ENCODE measurements around the gene SHC1.
"Not testable (repeated sequence)": the region's sequence is repeated elsewhere in the genome, so short reads cannot be mapped to it uniquely, and the experiment has no call there.

Gene SHC1

GRCh38 chr1:154995301-154995983 is 24.9 kb upstream of the SHC1 start:
- DNase-seq (ENCODE audit: low spot score), result not testable (repeated sequence)

GRCh38 chr1:154994591-154994990 is 24.0 kb upstream of the SHC1 start:
- DNase-seq (ENCODE audit: low spot score), result no peak

- no peak for DNase-seq (ENCODE audit: low spot score)
Measured at GRCh38 chr1:154994269-154994587, 23.7 kb upstream of the SHC1 start.

- no peak for DNase-seq (ENCODE audit: low spot score)
Measured at GRCh38 chr1:154993572-154994268, 23.2 kb upstream of the SHC1 start, which contains the start of gene LENEP. TSS of gene LENEP (plus strand) at chr1:154993586. CDS start at chr1:154993608, 22 bp downstream.

- DNase-seq (ENCODE audit: low spot score), result no peak
Measured at GRCh38 chr1:154992721-154993571, 22.4 kb upstream of the SHC1 start.

- DNase-seq (ENCODE audit: low spot score), result no peak
Measured at GRCh38 chr1:154990276-154990675, 19.7 kb upstream of the SHC1 start.

GRCh38 chr1:154989195-154989860 is 18.8 kb upstream of the SHC1 start:
- DNase-seq (ENCODE audit: low spot score), result no peak

GRCh38 chr1:154988058-154988954 is 17.8 kb upstream of the SHC1 start:
- DNase-seq (ENCODE audit: low spot score), result no peak

- no peak for DNase-seq (ENCODE audit: low spot score)
Measured at GRCh38 chr1:154987326-154987725, 16.8 kb upstream of the SHC1 start.

GRCh38 chr1:154986736-154987135 is 16.2 kb upstream of the SHC1 start:
- not testable (repeated sequence) for DNase-seq (ENCODE audit: low spot score)

- no peak for DNase-seq (ENCODE audit: low spot score)
Measured at GRCh38 chr1:154983776-154984466, 13.4 kb upstream of the SHC1 start.

GRCh38 chr1:154982897-154983648 is 12.5 kb upstream of the SHC1 start, which contains the start of gene FLAD1:
TSS of gene FLAD1 (plus strand) at chr1:154983344. CDS start at chr1:154983695, 351 bp downstream.
- peak; percentile 99 for DNase-seq (ENCODE audit: low spot score)

GRCh38 chr1:154982341-154982740 is 11.8 kb upstream of the SHC1 start:
- no peak for DNase-seq (ENCODE audit: low spot score)

GRCh38 chr1:154978360-154978759 is 7.8 kb upstream of the SHC1 start:
- no peak for DNase-seq (ENCODE audit: low spot score)

- not testable (repeated sequence) for DNase-seq (ENCODE audit: low spot score)
Measured at GRCh38 chr1:154977762-154978161, 7.2 kb upstream of the SHC1 start.

- DNase-seq (ENCODE audit: low spot score), result peak; percentile 54
Measured at GRCh38 chr1:154975409-154976059, 5.0 kb upstream of the SHC1 start.

- peak; percentile 95 for DNase-seq (ENCODE audit: low spot score)
Measured at GRCh38 chr1:154974808-154975408, 4.4 kb upstream of the SHC1 start.

GRCh38 chr1:154974102-154974807 is 3.7 kb upstream of the SHC1 start, which contains the start of gene CKS1B:
TSS of gene CKS1B (plus strand) at chr1:154974681. CDS start at chr1:154974746, 65 bp downstream.
- DNase-seq (ENCODE audit: low spot score), result peak; percentile 99
